HG03280 (cell line): ENCODE measurements around the gene RASL10A.

ENCODE experiments used
- ATAC-seq: cut with Tn5 transposase; IDR thresholded peaks from one replicate; pipeline ENCODE4 v1.9.1; 2021; ENCODE audit warnings: mild to moderate bottlenecking, moderate library complexity; ENCODE audit not compliant: unreplicated experiment

Gene RASL10A

DNA sequence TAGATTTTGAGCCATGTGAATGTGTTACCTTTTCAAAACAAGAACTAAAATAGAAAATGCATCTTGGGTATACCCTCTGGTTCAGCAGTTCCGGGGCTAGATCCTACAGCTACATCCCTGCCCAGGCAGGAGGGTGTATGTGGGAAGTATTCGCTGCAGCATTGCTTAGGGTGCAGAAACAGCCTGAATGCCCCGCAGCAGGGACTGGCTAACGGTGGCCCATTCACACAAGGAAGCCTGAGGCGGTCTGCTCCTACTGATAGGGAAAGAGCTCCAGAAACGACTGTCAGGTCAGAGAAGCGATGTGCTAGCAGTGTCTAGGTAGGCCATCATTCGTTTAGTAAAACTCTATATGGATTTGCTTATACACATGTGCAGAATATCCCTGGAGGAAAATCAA is 9.9 kb upstream of the RASL10A start:
- ATAC-seq, result no peak

DNA sequence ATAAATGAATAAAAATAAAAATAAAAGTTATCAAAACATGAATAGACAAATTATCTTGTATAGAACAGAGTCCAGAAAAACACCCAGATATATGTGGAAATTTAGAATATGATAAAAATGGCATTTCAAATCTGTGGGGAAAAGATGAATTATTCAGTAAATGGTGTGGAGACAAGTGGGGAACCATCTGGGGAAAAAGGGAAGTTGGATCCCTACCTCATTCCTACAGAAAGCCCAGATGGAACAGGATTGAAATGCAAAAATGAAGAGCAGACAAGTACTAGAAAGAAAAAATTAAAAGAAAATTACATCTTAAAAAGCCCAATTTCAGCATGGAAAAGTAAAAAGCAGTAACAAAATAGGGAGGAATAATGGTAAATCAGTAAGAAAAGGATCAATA is 8.1 kb upstream of the RASL10A start:
- ATAC-seq, result no peak

DNA sequence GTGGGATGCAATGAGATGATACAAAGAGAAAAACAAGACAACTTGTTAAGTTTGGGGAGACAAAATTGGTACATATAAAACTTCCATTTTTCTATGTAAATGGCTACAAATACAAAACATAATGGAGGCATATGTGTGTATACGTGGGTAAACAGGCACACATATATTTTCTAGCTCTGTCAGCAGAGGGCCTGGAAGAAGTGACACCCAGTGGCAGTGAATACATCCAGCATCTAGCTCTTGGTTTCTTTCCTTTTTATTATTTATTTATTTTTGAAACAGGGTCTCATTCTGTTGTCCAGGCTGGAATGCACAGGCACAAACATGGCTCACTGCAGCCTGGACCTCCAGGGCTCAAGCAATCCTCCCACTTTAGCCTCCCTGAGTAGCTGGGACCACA is 5.0 kb upstream of the RASL10A start:
- ATAC-seq, result no peak

DNA sequence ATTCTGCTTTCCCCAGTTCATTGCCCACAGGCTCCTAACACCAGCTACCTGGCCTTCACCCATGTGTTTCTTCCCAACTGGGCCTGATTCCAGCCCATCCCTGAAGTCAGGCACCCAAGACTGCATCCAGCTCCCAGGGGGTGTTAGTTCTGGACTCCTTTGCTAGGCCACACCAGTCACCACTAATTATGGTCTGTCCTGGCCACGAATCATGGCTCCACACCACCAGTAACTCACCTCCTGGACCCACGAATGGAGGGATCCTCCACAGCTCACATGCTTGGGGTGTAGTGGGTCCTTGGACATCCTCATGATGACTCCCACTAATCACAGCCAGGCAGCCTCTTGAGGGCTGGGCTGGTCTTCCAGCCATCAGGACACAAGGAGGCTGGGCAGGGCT is 3.6 kb upstream of the RASL10A start:
- ATAC-seq, result no peak

DNA sequence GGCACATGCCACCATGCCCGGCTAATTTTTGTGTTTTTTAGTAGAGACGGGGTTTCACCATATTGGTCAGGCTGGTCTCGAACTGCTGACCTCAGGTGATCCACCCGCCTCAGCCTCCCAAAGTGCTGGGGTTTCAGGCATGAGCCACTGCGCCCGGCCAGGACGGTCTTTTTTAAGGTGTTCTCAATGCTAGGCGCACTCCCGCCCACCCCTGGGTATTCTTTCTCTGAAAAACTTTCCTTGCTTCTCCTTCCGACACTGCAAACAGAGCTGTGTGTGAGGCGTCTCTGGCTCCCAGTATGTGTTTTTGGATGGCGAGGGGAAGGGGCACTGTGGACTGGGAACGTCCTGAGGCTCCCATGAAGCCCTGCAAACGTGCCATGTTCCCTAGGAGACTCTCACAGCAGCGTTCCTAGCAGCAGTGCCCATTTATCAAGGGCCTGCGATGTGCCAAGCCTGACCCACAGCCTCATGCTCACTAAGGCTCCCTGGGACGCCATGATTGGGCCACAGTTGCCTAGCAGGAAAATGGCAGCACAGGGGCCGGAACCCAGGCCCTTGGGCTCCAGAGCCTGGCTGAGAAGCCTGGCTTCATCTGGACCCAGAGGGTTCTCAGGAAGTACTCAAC is 2.4 kb upstream of the RASL10A start:
- no peak for ATAC-seq

DNA sequence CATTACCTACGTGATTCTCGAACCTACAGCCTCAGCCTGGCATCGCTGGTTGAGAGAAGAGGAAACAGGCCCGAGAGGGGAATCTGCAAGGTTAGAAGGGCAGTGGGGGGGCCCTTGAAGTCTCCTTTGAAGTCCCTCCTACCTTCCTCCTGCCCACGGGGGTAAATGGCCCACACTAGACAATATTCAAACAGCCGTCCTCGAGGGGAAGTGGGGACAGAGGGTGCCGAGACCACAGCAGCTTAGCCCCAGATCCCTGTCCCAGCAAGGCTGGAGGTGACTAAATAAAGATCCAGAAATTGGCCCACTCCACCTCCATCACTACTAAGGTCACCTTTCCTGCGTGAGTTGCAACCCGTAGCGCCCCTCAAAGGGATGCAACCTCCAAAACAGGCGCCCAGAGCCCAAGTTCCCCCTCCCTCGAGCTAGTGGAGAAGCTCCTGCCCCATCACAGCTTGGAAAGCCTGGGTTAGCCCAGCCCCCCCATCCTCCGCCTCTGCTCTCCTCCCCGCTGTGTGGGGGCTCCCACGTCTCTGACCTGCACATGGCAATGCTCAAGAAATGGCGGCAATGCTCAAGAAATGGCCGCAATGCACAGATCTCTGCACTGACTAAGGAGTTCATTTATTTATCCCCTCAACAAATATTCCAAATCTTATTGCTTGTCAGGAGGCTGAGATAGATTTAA is 788 bp upstream of the RASL10A start:
- ATAC-seq, result no peak

DNA sequence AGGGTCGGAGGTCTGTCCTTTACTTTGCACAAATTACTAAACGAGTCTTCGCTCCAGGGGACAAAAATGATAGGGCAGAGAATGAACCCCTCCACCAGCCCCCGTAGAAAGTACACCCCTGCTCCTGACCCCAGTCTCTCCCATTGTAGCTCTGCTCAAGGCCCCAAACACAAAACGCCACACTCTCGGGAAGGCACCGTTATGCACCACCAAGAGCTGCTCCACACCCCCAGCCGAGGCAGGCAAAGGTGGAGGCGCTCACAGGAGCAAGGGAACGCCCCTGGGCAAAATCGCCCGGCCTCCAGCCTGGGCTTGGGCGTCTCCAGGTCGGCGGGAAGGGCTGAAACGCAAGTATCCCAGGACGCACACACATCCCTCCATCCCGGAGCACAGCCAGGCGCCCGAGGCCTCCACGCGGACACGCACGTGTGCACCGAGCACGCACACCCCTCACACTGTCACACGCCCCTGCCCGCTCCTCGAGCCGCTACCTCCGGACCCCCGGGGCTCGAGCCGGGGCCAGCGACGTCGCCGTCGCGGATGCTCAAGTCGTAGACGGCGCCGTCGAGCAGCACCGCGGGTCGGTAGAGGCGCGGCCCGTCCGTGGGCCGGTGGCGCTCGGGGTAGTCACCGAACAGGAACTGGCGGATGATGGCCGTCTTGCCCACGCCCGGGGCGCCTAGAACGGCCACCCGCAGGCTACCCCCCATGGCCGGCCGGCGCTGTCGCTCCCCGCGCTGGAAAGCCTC is 786 bp downstream of the RASL10A start:
- no peak for ATAC-seq

DNA sequence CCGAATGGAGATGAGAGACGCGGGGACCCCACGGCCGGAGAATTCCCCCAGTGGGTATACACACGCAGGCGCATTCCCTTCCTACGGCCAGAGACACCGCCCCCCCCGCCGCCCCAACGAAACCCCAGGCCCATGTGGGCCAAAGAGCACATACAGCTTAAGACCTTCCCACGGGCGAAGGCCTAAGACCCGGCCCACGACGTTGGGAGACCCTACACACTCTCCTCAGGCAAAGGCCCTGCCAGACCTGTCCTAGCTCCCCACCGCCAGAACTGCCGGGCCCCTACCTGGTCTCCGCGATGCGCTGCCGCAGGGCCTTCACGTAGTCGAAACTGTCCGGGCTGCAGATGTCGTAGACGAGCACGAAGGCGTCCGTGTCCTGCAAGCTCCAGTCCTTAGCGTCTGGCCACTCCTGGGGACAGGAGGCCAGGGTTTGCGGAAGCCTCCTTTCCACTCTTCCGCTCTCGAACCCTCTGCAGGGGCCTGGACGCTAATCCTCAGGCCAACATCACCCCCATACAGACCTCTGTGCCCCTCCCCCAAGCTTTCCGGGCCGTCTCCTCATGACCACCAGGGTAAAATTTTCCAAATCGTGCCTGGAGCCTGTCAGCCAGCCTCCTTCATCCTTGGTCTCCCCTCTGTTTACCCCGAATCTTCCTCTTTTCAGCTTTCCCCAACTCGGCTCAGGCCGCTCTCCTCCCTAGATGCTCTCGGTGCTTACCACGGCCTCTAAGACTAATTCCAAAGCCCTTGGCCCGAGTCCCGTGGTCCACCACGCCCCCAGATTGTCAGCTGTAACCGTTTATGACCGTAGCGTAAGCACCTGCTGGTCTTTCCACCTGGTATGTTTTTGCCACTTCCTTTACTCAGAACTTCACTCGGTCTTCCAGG is 1.7 kb downstream of the RASL10A start:
- ATAC-seq, result no peak

DNA sequence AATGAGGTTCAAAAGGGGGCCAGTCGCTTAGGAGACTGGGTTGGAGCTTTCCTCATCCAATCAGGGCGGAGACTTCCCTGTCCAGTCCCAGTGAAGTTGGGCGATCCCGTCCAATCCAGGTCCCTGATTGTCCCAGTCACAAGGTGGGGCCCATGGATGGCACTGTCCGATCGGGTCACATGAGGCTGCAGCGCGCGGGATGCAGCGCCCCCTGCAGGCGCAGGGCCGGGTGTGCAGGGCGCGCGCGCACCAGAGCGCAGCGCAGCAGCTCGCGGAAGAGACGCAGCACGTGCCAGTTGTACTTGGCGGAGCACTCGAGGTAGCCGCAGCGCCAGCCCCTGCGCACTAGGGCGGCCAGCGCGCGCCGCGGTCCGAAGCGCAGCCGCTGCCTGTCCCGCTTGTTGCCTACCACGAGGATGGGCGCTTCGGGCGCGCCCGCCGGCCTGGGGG is 2.3 kb downstream of the RASL10A start:
- ATAC-seq, result no peak

DNA sequence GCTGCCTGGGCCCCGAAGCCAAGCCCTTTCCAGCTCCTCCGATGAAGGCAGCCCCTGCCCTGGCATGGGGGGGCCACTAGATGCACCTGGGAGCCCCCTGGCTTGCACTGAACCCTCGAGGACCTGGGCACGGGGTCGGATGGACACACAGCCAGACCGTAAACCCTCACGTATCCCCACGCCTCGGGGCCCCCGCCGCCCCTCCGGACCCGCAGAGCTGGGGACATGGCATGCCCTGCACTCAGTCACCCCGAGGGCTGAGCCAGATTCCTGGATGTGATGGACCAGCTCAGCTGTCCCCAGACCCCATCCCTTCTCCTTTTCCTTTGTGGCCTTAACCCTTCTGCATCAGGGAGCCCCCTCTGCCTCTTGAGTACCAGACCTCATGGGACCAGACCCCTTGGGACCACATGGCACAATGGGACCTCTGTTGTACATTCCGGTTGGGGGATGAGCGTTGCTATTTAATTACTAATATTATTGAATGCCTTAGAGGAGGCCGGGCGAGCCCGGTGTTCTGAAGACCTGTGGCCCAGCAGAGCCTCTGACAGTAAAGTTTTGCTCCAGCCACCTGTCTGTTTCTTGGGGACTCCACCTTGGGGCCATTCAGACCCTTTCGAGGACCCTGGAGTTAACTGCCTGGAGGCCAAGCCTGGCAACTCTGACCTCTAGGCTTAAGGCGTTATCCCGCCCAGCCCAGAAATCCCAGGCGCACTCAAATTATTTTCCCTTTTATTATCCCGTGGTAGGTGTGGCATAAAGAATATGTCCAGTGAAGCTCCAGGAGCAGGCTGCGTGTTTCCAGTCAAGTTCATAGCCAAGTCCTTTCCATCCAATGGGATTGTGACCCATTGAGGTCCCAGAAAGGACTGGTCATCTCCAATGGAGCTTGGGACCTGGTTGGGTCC is 3.0 kb downstream of the RASL10A start:
- no peak for ATAC-seq

DNA sequence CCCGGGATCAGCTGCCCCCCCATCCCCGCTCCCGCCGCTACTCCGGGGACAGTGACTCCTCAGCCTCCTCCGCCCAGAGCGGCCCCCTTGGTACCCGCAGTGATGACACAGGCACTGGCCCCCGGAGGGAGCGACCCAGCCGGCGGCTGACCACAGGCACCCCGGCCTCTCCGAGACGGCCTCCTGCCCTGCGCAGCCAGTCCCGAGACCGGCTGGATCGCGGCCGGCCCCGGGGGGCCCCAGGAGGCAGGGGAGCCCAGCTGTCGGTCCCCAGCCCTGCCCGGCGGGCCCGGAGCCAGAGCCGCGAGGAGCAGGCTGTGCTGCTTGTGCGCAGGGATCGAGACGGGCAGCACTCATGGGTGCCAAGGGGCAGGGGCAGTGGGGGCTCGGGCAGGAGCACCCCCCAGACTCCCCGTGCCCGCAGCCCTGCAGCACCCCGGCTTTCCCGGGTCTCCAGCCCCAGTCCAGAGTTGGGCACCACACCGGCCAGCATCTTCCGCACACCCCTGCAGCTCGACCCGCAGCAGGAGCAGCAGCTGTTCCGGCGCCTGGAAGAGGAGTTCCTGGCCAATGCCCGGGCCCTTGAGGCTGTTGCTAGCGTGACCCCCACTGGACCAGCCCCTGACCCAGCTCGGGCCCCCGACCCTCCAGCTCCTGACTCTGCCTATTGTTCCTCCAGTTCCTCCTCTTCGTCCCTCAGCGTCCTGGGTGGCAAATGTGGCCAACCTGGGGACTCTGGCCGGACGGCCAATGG is 3.9 kb downstream of the RASL10A start:
- ATAC-seq, result no peak

DNA sequence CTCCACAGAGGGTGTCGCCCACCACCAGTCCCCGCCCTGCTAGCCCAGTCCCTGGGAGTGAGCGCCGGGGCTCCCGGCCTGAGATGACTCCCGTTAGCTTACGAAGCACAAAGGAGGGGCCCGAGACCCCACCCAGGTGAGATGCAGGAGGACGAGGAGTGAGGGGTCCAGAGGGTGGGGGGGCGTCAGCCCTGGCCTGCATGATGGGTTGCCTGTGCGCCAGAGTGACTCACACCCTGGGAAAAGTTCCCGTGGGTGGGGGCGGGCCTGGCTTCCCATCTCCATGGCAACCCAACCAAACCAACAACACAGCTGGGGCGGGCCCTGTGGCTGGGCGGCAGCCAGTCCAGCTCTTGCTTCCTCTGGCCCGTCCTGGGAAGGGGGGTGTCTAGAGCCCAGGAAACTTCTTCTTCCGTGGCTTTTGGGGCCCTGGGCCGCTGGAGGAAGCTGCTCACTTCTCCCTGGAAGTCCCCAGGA is 4.6 kb downstream of the RASL10A start:
- no peak for ATAC-seq

DNA sequence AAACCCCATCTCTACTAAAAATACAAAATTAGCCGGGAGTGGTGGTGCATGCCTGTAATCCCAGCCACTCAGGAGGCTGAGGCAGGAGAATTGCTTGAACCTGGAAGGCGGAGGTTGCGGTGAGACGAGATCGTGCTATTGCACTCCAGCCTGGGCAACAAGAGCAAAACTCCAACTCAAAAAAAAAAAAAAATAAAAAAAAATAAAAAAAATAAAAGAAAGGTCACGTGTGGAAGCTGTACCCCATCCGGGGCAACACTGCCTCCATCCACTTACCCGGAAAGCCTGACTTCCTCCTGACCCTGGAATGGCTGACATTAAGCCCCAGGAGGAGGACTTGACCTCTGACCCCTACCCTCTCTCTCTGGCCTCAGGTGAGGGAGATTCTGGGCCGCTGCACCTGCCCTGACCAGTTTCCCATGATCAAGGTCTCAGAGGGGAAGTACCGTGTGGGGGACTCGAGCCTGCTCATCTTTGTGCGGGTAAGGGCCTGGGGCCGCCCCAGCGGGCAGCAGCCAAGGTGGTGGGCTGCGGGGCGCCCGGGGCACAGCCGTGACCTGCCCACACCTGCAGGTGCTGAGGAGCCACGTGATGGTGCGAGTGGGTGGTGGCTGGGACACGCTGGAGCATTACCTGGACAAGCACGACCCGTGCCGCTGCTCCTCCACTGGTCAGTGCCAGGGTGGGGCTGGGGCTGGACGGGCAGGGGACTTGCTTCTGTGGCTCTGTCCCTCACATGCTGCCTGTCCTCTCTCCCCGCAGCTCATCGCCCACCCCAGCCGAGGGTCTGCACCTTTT is 5.2 kb downstream of the RASL10A start:
- ATAC-seq, result no peak

DNA sequence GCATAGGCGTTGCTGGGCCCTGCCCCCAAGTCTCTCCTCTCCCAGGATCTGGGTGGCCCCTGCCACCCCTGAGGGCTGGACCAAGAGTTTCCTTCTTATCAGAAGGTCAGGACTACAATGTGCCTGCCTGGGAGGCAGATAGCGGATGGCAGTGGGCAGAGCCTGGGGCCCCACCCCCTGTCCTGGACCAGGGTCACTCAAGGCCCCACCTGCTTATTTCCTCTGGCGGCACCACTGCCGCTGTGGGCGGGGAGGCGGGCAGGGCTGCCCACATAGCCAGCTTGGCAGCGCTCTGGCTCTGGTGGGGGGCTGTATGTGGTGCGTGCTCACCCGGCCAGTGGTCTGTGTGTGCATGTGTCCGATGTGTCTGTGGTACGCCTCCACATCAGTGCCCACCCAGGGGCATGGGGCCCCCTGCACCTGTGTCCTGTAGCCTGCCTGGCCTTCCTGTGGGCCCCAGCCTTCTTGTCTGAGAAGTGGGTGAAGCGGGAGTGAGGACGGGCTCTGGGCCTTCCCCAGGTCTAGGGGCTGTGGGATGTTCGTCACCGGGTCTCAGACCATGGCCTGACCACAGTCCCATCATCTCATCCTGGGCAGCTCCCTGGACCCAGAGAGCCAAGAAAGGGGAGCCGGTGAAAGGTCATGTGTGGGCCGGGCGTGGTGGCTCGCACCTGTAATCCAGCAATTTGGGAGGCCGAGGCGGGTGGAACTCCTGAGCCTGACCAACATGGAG is 6.0 kb downstream of the RASL10A start:
- ATAC-seq, result no peak

DNA sequence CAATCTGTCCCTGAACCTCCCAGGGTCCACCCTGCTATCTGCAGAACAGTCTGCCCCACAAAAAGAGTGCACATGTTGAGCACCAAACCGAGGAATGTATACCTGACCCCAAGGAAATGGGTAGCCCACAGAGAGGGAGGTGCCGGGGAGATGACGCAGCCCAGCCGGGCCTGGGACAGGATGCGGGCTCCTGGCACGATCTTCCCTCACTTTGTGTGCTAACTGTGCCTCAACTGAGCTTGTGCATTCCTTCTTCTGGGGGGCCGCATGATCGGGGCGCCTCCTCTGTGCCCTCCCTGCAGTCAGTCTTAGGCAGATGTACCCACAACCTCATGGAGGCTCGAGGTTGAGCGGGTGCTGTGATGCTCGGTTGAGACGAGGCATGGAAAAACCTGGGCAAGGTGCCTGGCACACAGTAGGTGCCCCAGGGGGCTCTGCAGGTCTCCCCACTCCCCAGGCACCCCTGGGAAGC is 6.7 kb downstream of the RASL10A start:
- ATAC-seq, result no peak

DNA sequence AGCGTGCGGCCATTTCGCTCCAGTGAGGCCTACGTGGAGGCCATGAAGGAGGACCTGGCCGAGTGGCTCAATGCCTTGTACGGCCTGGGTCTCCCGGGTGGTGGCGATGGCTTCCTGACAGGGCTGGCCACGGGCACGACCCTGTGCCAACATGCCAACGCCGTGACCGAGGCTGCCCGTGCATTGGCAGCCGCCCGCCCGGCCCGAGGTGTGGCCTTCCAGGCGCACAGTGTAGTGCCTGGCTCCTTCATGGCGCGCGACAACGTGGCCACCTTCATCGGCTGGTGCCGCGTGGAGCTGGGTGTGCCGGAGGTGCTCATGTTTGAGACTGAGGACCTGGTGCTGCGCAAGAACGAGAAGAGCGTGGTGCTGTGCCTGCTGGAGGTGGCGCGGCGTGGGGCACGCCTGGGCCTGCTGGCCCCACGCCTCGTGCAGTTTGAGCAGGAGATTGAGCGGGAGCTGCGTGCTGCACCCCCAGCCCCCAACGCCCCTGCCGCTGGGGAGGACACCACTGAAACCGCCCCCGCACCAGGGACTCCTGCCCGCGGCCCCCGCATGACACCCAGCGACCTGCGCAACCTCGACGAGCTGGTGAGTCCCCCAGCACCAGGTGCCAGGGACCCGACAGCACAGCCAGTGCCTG is 7.2 kb downstream of the RASL10A start:
- ATAC-seq, result no peak

DNA sequence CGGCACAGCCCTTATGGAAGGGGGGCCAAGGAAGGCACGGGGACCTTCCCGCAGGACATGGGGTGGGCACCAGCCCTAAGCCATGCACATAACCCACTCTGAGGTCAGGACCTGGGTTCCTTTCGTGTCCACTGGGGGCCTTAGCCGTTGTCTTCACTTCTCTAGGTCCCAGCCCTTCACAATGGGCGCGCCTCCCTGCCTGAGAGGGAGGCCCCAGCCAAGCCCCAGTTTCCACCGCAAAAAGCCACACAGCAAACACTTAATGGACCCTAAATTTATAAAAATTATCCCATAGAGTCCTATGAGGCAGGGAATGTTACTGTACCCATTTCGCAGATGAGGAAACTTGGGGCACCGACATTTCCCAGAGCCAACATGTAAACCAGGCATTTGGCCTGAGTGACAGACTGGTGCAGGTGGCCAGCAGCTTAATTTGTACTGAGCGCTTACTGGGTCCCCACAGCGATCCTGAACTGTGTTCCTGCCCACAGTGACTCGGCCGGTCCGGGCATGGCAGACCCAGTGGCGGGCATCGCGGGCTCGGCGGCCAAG is 7.8 kb downstream of the RASL10A start:
- no peak for ATAC-seq
